OCI-LY3 (cell line): Measurements from ENCODE around the gene SAMD13.

Experiments used
- H2AFZ ChIP-seq: fragments of 200-600, 300-600 bp; shearing (Covaris generic); 2 replicates; pipeline ENCODE4 v1.6.0; 2014; ENCODE audit warnings: antibody characterized with exemption, low read depth, low read length
- H3K27ac ChIP-seq: fragments of 200-600, 300-600 bp; sonication (generic); 2 replicates; pipeline ENCODE4 v1.5.1; 2014; ENCODE audit warnings: mild to moderate bottlenecking, low read length, moderate library complexity, mixed read lengths
- H3K27me3 ChIP-seq: fragments of 200-600, 300-600 bp; sonication (generic); 2 replicates; pipeline ENCODE4 v1.6.1; 2014; ENCODE audit warnings: low read depth, low read length, mixed read lengths
- H3K36me3 ChIP-seq: fragments of 200-600, 300-600 bp; sonication (generic); replicated peaks from 2 replicates; pipeline ENCODE3; 2014; ENCODE audit warnings: low read depth, low read length, mixed read lengths
- H3K4me1 ChIP-seq: fragments of 300-600, 200-600 bp; sonication (generic); 2 replicates; pipeline ENCODE4 v1.6.1; 2014; ENCODE audit warnings: low read length, mixed read lengths
- H3K4me2 ChIP-seq: fragments of 200-600, 300-600 bp; sonication (generic); 2 replicates; pipeline ENCODE4 v1.6.1; 2014; ENCODE audit warnings: low read length, mixed read lengths
- H3K4me3 ChIP-seq: fragments of 300-600, 200-600 bp; sonication (generic); 2 replicates; pipeline ENCODE4 v1.5.1; 2014; ENCODE audit warnings: antibody characterized with exemption, mild to moderate bottlenecking, low read length, moderate library complexity
- H3K79me2 ChIP-seq: fragments of 300-600, 200-600 bp; shearing (Covaris generic); 2 replicates; pipeline ENCODE4 v1.6.1; 2014; ENCODE audit warnings: mild to moderate bottlenecking, low read length, mixed read lengths
- H3K9ac ChIP-seq: fragments of 300-600, 200-600 bp; shearing (Covaris generic); 2 replicates; pipeline ENCODE4 v1.6.0; 2014; ENCODE audit warnings: mild to moderate bottlenecking, low read length, moderate library complexity
- H3K9me3 ChIP-seq: fragments of 200-600, 300-600 bp; shearing (Covaris generic); 2 replicates; pipeline ENCODE4 v1.6.1; 2014; ENCODE audit warnings: low read length, mixed read lengths; ENCODE audit not compliant: insufficient read depth
- H4K20me1 ChIP-seq: fragments of 200-600, 300-600 bp; sonication (generic); 2 replicates; pipeline ENCODE4 v1.6.1; 2016; ENCODE audit warnings: low read length, mixed read lengths; ENCODE audit not compliant: insufficient read depth
- EZH2phosphoT487 ChIP-seq: fragments of 200-600 bp; shearing (Covaris generic); IDR thresholded peaks from 2 replicates; pipeline ENCODE4 v1.6.1; 2018; ENCODE audit warnings: antibody characterized with exemption, mixed run types, low read depth
- TF ChIP-seq, protein P1 (sequence below): fragments of 200-600, 300-600 bp; sonication (generic); IDR thresholded peaks from 2 replicates; pipeline ENCODE4 v1.5.1; 2014; ENCODE audit warnings: antibody characterized with exemption, low read length, low read depth

Gene SAMD13

GRCh38 chr1:84289169-84289785 lies 12.2 kb upstream of the SAMD13 start:
- Histone ChIP-seq H3K36me3 (no peaks in the 10 kb centered on the region), H3K4me1 (no peaks in the 10 kb centered on the region), H4K20me1 (no peaks in the 10 kb centered on the region), H3K4me2 (no peak overlapping the region), H3K27ac (no peak overlapping the region), H3K27me3 (no peaks in the 10 kb centered on the region), H3K79me2 (no peaks in the 10 kb centered on the region), H3K9ac (no peak overlapping the region), H3K9me3 (0 out of 2 replicates have a peak, but pooled peaks cover 5% of the 10 kb centered on the region), H2AFZ (no peak overlapping the region), H3K4me3 (no peak overlapping the region)
- TF ChIP-seq, protein P1, sequence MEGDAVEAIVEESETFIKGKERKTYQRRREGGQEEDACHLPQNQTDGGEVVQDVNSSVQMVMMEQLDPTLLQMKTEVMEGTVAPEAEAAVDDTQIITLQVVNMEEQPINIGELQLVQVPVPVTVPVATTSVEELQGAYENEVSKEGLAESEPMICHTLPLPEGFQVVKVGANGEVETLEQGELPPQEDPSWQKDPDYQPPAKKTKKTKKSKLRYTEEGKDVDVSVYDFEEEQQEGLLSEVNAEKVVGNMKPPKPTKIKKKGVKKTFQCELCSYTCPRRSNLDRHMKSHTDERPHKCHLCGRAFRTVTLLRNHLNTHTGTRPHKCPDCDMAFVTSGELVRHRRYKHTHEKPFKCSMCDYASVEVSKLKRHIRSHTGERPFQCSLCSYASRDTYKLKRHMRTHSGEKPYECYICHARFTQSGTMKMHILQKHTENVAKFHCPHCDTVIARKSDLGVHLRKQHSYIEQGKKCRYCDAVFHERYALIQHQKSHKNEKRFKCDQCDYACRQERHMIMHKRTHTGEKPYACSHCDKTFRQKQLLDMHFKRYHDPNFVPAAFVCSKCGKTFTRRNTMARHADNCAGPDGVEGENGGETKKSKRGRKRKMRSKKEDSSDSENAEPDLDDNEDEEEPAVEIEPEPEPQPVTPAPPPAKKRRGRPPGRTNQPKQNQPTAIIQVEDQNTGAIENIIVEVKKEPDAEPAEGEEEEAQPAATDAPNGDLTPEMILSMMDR, result no peak
- no peak for TF ChIP-seq EZH2phosphoT487

DNA sequence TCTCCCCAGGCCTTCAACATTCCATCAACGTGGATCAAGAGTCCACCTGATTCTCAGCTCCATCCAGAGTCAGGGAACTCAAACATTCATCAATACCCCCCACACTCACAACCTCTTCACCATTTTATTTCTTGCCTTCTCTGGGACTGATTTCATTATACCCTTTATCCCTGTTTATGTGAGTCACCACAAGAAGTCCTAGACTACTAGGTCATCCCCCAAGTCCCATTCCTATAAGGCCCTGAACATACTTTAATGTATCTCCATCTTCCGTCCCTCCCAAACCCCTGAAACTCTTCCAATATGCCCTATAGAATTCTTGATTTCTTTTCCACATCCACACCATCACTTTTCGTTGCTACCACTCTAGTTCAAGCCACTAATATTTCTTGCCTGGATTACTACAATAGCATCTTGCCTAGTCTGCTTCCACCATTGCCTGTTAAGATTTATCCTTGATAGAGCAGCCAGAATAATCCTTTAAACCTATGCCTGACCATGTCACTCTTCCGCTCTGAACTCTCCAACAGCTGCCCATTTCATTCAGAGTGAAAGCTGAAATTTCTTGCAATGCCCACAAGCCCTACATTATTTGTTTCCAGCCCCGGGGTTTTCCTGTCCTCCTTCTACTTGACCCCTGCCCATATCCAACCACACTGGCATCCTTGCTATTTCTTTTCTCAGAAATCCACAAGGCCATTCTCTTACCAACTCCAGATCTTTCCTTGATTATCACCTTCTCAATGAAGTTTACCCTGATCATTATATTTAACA lies 9.4 kb upstream of the SAMD13 start:
- no peak overlapping the region for H3K9ac ChIP-seq
- H4K20me1 ChIP-seq, result no peaks in the 10 kb centered on the region
- H3K36me3 ChIP-seq, result no peaks in the 10 kb centered on the region
- H3K9me3 ChIP-seq, result no peaks in the 10 kb centered on the region
- H2AFZ ChIP-seq, result no peak overlapping the region
- no peak overlapping the region for H3K27ac ChIP-seq
- no peaks in the 10 kb centered on the region for H3K4me1 ChIP-seq
- TF ChIP-seq, protein P1, result no peak
- no peak for TF ChIP-seq EZH2phosphoT487
- H3K4me2 ChIP-seq, result no peak overlapping the region
- no peaks in the 10 kb centered on the region for H3K79me2 ChIP-seq
- H3K27me3 ChIP-seq, result no peaks in the 10 kb centered on the region
- H3K4me3 ChIP-seq, result no peak overlapping the region

DNA sequence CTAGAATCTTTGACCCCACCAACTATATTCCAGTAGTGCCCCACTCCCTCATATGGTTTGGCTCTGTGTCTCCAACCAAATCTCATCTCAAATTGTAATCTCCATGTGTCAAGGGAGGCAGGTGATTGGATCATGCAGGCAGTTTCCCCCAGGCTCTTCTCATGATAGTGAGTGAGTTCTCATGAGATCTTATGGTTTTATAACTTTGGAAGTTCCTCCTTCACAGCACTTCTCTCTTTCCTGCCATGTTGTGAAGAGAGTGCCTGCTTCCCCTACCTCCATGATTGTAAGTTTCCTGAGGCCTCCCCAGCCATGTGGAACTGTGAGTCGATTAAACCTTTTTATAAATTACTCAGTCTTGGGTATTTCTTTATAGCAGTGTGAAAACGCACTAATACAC lies 7.7 kb upstream of the SAMD13 start:
- Histone ChIP-seq H4K20me1 (no peaks in the 10 kb centered on the region), H3K27ac (no peak overlapping the region), H3K36me3 (no peaks in the 10 kb centered on the region), H3K4me3 (no peak overlapping the region), H3K4me2 (no peak overlapping the region), H3K4me1 (peaks cover 3% of the 10 kb centered on the region; the same call in 1 of the 2 replicates), H2AFZ (no peak overlapping the region), H3K9me3 (no peaks in the 10 kb centered on the region), H3K27me3 (no peaks in the 10 kb centered on the region), H3K9ac (no peak overlapping the region), H3K79me2 (no peaks in the 10 kb centered on the region)
- TF ChIP-seq, protein P1, result no peak
- TF ChIP-seq EZH2phosphoT487, result no peak

- TF ChIP-seq EZH2phosphoT487, result no peak
- TF ChIP-seq, protein P1, result no peak
- no peak overlapping the region for H3K27ac ChIP-seq
- no peak overlapping the region for H3K4me2 ChIP-seq
Measured at GRCh38 chr1:84294751-84295150, 6.8 kb upstream of the SAMD13 start.

More at GRCh38 chr1:84294751-84295150, 6.8 kb upstream of the SAMD13 start:
- no peaks in the 10 kb centered on the region for H3K36me3 ChIP-seq
- no peaks in the 10 kb centered on the region for H4K20me1 ChIP-seq
- no peak overlapping the region for H3K4me3 ChIP-seq
- H3K27me3 ChIP-seq, result no peaks in the 10 kb centered on the region
- H2AFZ ChIP-seq, result no peak overlapping the region
- H3K79me2 ChIP-seq, result no peaks in the 10 kb centered on the region
- no peaks in the 10 kb centered on the region for H3K9me3 ChIP-seq
- H3K9ac ChIP-seq, result no peak overlapping the region
- peaks cover 8% of the 10 kb centered on the region for H3K4me1 ChIP-seq
